GM21737 (cell line): ENCODE results near the gene CABCOCO1.

Experiments
- ATAC-seq: cut with Tn5 transposase; IDR thresholded peaks from one replicate; pipeline ENCODE4 v1.9.1; 2021; ENCODE audit warnings: mild to moderate bottlenecking, moderate library complexity; ENCODE audit not compliant: unreplicated experiment

Gene CABCOCO1, protein sequence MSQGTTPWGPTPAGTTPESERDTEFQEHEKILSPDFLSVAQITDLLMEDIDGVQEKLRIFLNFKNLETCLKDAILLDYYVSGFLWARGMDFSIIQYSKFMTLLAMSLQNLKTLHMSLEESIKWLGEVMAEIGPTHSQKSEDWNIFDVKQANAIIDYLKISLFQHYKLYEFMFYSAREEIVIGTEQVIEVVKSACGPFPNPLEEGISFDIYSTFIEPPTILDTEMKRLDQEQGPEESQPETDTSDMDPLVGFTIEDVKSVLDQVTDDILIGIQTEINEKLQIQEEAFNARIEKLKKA

DNA sequence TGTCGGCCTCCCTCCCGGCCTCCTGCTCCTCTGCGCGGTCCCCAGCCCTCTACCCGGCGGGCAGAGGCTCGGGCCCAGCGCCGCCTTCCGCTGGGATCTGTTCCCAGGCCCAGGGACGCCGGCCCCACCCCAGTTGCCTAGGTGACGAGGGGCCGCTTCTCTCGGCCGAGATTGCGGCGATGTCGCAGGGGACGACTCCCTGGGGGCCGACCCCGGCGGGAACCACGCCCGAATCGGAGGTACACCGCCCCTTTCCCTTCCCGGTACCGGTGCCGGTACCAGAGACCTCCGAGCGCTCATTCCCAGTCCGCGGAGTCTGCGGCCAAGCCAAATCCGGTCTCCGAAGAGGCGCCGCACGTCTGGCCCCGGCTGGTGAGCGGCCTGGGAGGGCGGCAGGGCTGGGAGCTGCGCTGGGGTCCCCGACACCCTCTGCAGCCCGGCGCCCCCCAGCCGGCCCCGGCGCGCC lies at the start of gene CABCOCO1:
Gene CABCOCO1 (plus strand): TSS at position 136 of the 466 bp plus-strand sequence. CDS start 44 bp downstream, at position 180.
- ATAC-seq = no peak

DNA sequence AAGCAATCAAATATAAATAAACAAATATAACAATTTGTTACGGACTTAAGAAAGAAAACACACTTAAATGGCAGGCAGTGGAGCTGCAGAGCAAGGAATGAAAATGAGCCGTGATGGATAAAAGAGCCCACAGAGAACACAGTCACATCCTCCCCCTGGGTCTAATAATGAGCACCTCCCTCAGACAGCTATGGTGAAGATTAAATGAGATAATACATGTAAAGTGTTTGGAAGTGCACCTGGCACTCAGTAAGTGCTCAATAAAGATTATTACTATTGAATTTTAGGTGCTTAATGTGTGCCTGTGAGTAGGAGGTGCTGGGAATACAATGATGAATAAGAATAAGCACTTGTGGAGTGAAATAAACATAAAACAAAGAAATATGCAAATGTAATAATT lies 49.1 kb upstream of the CABCOCO1 start:
- ATAC-seq = no peak

- no peak for ATAC-seq
These were observed 46.1 kb upstream of the CABCOCO1 start for GRCh38 chr10:61616611-61617010.

- no peak for ATAC-seq
These were observed 45.5 kb upstream of the CABCOCO1 start for GRCh38 chr10:61617180-61617579.

GRCh38 chr10:61617586-61617985 lies 45.1 kb upstream of the CABCOCO1 start:
- ATAC-seq = no peak

- no peak for ATAC-seq
These were observed 44.3 kb upstream of the CABCOCO1 start for GRCh38 chr10:61618388-61618961.

DNA sequence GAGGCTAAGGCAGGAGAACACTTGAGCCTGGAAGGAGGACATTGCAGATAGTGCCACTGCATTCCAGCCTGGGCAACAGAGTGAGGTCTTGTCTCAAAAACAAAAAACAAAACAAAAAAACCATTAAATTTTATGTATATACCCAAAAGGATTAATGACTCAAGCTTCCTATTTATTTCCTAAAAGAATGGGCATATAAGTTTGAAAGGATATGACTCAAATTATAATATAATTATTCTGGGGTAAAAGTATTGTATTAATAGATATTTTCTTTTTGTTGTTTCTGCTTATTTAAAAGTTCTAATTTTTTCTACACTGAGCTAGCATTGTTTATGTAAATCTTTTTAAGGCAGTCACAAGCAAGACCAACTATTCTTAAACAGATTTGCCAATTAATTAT lies 42.2 kb upstream of the CABCOCO1 start:
- no peak for ATAC-seq

DNA sequence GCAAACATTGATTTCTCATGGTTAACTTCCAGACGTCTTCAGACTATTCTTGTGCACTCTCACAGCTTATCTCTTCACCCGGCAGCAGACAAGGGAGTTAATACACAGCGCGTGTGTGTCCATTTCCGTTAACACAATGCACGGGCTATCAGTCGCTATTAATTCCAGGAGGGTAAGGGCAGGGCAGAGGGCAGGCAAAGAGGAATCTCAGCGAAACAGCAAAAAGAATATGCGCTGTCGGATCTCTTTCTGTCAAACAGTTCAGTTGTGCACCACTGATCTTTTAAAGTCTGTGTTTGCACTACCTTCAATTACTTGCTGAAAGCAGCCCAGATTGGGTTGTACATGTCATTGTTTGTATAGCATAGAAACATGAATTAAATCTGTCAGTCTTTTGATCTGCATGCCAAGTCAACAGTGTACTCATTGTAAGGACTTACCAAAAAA lies 41.1 kb upstream of the CABCOCO1 start:
- ATAC-seq = no peak

GRCh38 chr10:61623161-61623560 lies 39.6 kb upstream of the CABCOCO1 start:
- ATAC-seq = no peak

GRCh38 chr10:61626209-61626608 lies 36.5 kb upstream of the CABCOCO1 start:
- ATAC-seq = no peak

- no peak for ATAC-seq
These were observed 35.5 kb upstream of the CABCOCO1 start for GRCh38 chr10:61627266-61627665.

GRCh38 chr10:61628151-61628874 lies 34.4 kb upstream of the CABCOCO1 start:
- ATAC-seq = no peak

DNA sequence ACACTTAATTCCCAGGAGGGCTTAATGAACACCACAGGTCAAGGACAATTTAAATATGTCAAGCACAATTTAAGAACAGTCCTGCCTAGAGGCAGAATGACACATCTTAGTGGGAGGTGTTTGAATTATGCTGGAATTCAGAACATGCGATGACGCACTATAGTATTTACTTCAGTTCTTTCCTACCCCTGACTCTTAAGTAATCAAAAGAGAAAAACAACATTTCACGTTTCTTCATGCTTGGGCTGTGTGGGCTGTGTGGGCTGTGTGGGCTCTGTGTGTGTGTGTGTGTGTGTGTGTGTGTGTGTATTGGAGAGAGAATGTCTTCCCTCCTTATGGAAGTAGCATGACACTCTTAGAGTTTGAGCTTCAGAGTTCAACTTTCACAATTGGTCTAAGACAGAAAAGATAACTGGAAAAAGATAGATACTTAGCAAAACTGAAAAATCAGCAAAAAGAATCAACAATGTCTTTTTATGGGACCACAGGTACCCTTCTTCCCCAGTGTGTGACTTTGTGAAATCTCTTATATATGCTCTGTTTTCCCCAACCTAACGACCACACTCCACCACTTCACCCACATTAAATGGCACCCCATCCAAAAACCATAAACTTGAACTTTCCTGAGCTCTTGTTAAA lies 33.7 kb upstream of the CABCOCO1 start:
- ATAC-seq = no peak

DNA sequence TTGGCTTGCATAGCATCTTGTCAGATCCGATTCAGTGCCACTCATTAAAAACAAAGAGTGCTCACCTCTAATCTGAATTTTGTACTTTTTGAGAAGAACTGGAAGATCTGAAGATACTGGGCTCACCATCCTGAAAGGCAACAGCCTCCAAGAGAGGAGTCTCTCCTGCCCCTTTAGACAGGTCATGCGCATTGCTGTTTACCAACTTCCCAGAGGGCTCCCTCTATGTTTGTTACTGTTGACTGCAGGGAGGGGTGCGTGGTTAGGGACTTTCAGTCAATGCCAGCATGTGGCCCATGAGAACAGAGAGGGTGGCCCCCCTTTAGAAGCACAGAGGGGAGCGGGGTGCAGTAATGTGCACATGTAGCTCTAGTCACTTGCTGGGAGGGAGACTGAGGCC lies 33.2 kb upstream of the CABCOCO1 start:
- ATAC-seq = no peak

DNA sequence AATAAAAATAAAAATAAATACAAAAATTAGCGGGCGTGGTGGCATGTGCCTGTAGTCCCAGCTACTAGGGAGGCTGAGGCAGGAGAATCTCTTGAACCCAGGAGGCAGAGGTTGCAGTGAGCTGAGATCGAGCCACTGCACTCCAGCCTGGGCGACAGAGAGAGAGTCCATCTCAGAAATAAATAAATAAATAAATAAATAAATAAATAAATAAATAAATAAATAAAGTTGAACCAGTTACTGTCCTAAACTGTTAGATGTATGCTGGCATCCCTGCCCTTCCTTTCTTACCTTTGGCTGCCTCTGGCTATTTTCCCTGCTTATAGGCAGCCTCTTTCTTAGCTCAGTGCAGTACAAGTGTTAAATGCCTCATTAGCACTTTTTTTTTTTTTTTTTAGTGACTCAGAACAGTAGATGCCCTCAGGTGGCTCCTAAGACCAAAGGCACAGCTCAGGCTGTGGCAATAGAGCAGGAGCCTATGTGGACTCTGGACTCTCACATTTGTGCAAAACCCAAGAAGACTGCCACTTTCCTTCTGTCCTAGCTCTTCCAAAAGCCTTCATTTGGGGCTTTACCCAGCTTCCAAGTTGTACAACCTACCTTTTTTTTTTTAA lies 30.6 kb upstream of the CABCOCO1 start:
- no peak for ATAC-seq

DNA sequence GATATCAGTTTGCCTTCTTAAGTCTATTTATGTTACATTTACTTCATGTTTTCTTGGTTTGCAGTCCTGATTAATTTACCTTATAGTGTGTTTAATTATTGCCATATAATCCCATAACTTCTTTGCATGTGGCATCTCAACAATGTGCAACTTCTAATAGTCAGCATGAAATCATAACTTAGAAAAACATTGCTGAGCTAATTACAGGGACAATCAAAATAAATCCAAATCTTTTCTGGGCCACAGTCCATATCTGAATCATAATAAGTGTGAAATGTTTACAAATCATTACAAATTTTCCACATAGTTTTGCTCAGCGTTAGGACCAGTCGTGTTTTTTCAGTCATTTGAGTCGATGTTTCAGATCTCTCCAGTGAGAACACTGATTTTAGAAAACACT lies 29.1 kb upstream of the CABCOCO1 start:
- ATAC-seq = no peak

- ATAC-seq = no peak
These were observed 28.0 kb upstream of the CABCOCO1 start for GRCh38 chr10:61634746-61635145.

DNA sequence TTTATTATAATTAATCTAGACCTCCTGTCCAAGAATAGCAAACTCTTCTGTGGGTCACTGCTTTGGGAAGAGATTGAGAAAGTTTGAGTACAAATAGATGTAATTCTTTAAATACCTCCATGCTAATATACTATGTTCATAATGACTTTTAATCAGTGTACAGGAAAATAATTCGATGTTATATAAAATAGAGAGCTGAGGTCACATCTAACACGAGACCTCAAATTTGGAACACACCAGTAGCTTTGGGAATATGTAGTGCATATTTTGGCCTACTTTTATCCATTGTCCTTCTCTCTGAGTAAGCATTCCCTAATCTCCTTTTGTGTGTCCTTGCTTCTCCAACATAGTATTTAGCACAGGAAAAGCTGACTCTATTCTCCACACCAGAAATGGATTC lies 27.3 kb upstream of the CABCOCO1 start:
- ATAC-seq = no peak

DNA sequence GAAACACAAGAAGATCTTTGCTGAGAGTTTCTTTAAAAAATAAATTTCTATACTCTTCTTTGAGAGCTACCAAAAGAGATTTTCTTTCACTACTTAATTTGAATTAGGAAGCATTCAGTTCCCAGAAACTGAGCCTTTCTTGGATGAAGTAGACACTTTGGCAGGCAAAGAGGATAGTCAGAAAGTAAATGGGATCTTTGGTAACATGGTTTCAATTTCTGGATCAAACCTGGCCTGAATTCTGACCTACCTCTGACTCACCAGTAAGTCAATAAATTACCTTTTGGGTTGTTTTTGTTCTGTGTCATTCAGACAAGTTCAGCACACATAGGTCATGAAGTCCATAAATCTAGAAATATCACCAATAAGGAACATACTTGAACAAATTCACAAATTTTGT lies 26.8 kb upstream of the CABCOCO1 start:
- ATAC-seq = no peak

GRCh38 chr10:61639952-61640351 lies 22.8 kb upstream of the CABCOCO1 start:
- no peak for ATAC-seq

DNA sequence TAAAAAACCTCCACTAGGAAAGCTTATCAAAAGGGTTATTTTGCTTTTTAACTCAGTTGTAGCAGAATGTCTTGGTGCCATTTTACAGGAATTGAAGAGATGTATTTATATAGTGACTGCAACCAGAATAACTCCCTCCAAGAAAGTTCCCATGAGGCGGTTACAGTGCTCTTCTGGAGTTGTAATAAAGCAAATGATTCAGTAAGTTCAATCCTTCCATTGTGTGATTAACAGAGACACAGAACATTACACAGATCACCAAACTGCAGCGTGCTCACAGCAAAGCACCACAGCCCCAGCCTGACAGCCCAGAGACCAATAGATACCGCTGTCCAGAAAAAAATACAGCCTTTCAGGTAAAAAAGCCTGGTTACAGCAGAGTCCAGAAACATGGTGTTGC lies 21.9 kb upstream of the CABCOCO1 start:
- no peak for ATAC-seq
